Measurements from ENCODE around the gene TYSND1.

- TF ChIP-seq TAF1 (IDR thresholded peaks at IDR 0.05; ENCODE audit: low read depth, low read length), result no peak
- no peak for TF ChIP-seq POLR2AphosphoS5 (IDR thresholded peaks at IDR 0.05; ENCODE audit: low read depth, low read length)
- no peak for TF ChIP-seq POLR2A (IDR thresholded peaks at IDR 0.05; ENCODE audit: low read depth, low read length)
- no peak for TF ChIP-seq PAX5 (IDR thresholded peaks at IDR 0.05; ENCODE audit: insufficient read depth, low read length, severe bottlenecking)
Measured at GRCh38 chr10:70097459-70097858, 49.0 kb downstream of the TYSND1 start.
